Uterus (tissue), 4 donors: ENCODE data around the gene STIM2. TPM values are rescaled to one million over a fixed set of nuclear protein-coding genes. Genes with fewer than 3 reads are reported as not detected.

ENCODE experiments used
- DNase-seq, 2 donors: peaks; one replicate each; pipeline ENCODE4 v3.0.0-alpha.2; 2019 to 2020
- H3K27ac ChIP-seq, 2 donors: fragments of 200-600 bp; sonication (generic); 1 replicate in 1 of 2; 2 replicates in 1 of 2; pipeline ENCODE4 v1.5.1; 2016 to 2018
- H3K27me3 ChIP-seq, 2 donors: fragments of 200-600 bp; sonication (generic); one replicate each; pipeline ENCODE4 v1.5.1; 2018 to 2019; ENCODE audit warnings: control low read depth in 1 of 2
- H3K36me3 ChIP-seq, 2 donors: fragments of 200-600 bp; sonication (generic); one replicate each; pipeline ENCODE4 v1.5.1; 2019; ENCODE audit warnings: control low read depth in 1 of 2
- H3K4me1 ChIP-seq, 2 donors: fragments of 200-600 bp; sonication (generic); one replicate each; pipeline ENCODE4 v1.5.1; 2018 to 2019; ENCODE audit warnings: control low read depth in 1 of 2
- H3K4me3 ChIP-seq, 2 donors: fragments of 200-600 bp; sonication (generic); 1 replicate in 1 of 2; 2 replicates in 1 of 2; pipeline ENCODE4 v1.5.1; 2018 to 2019; ENCODE audit warnings: mild to moderate bottlenecking in 1 of 2
- H3K9me3 ChIP-seq, 2 donors: fragments of 200-600 bp; sonication (generic); one replicate each; pipeline ENCODE4 v1.5.1; 2019; ENCODE audit warnings: control low read depth in 1 of 2
- CTCF ChIP-seq, 4 experiments: fragments of 200-600 bp in 2 of 4; fragments of 450-650 bp in 2 of 4; sonication (generic) in 2 of 4; IDR thresholded peaks; one replicate each; pipeline ENCODE4 v1.5.1; 2016 to 2019; ENCODE audit warnings: antibody characterized with exemption in 4 of 4, mild to moderate bottlenecking in 2 of 4, moderate library complexity in 1 of 4
- POLR2A ChIP-seq, 2 donors: fragments of 450-650 bp; IDR thresholded peaks; one replicate each; pipeline ENCODE4 v1.6.1; 2016; ENCODE audit warnings: antibody characterized with exemption in 2 of 2, mild to moderate bottlenecking in 1 of 2, moderate library complexity in 1 of 2
- intact Hi-C: fragments of 100-400 bp; cut with DNase I; formaldehyde crosslinking; loops from one replicate; pipeline ENCODE4 v1.15.1; 2023; ENCODE audit warnings: low total_unique reads
- total RNA-seq, 4 donors: library from RNA; depleted of rRNA in 3 of 4; stranded (reverse); fragments of >200 nt in 3 of 4; gene quantifications; one replicate each; pipeline versions ENCODE4 v1.1.0 to v1.2.4, GENCODE V29; 2014 to 2023
- donor health status: DM: yes; HTN: yes; CAD: no.

STIM2 gene
- total RNA-seq, 4 donors from 2014 or later = 27.9 to 38.2 (median 29.4) TPM

DNA sequence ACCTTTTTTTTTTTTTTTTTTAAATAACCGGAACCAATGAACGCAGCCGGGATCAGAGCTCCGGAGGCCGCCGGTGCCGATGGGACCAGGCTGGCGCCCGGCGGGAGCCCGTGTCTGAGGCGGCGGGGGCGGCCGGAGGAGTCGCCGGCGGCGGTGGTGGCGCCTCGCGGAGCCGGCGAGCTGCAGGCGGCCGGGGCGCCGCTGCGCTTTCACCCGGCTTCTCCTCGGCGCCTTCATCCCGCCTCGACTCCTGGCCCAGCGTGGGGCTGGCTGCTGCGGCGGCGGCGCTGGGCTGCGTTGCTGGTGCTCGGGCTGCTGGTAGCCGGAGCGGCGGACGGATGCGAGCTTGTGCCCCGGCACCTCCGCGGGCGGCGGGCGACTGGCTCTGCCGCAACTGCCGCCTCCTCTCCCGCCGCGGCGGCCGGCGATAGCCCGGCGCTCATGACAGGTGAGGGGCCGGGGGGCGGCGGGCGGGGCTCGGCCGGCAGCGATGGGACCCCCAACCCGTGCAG, 337 bp downstream of the STIM2 start:
- H3K9me3 ChIP-seq = no peaks in the 10 kb centered on the region
- DNase-seq = peak; percentile 45 to 53
- peak overlapping the region; percentile 62 to 78 for H3K4me3 ChIP-seq
- no peaks in the 10 kb centered on the region for H3K27me3 ChIP-seq
- no peak for TF ChIP-seq POLR2A (IDR thresholded peaks at IDR 0.05)
- TF ChIP-seq CTCF (IDR thresholded peaks at IDR 0.05) = no peak
- peak overlapping the region; percentile 95 to 96 for H3K27ac ChIP-seq
- peaks cover 0 to 17% of the 10 kb centered on the region in 2 donors for H3K4me1 ChIP-seq
- no peaks in the 10 kb centered on the region for H3K36me3 ChIP-seq
- intact Hi-C loops = no loop called here

DNA sequence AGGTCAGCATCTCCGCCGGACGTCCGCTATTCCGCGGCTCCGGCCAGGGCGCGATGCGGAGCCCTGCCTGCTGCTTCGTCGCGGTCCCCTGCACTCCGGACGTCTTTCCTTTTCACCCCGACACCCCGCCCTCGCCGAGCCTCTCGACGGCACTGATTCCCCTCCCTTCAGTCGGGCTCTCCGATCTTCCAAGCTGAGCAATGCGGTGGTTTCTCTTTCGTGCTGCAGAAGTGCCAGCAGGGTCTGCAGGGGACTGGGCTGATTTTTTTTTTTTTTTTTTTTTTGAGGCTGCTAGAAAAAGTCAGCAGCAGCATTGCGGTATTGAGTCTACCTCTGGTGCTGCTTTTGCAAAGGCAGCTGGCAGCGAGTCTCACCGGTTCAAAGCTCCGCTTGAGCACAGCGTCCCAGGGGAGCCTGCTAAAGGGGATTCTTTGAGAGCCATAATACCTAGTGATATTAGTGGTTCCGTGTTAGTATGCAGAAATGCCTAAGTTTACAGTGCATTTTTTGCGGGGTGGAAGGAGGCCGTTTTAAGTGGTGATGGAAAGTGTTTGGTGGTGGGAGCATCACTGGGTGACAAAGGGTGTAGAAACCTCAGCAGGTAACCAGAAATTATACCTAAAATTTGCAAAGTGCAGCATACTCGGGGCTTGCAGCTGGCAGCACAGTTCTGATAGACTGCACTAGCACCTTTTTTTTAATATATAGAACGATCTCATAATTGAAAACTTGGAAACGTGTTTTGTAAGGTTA, 969 bp downstream of the STIM2 start:
- Histone ChIP-seq H3K27ac (peak overlapping the region; percentile 95 to 96), H3K9me3 (no peaks in the 10 kb centered on the region), H3K36me3 (no peaks in the 10 kb centered on the region), H3K27me3 (no peaks in the 10 kb centered on the region), H3K4me1 (peaks cover 0 to 17% of the 10 kb centered on the region in 2 donors), H3K4me3 (peak overlapping the region; percentile 62 to 78)
- peak; percentile 54 to 58 for DNase-seq
- intact Hi-C loops = no loop called here
- TF ChIP-seq POLR2A (IDR thresholded peaks at IDR 0.05) (no peak), CTCF (IDR thresholded peaks at IDR 0.05) (no peak)

- peaks cover 0 to 17% of the 10 kb centered on the region in 2 donors for H3K4me1 ChIP-seq
- intact Hi-C loops = no loop called here
- H3K27me3 ChIP-seq = no peaks in the 10 kb centered on the region
- peak overlapping the region in 1 of 2 donors; percentile 96 for H3K27ac ChIP-seq
- no peaks in the 10 kb centered on the region for H3K36me3 ChIP-seq
- no peak for DNase-seq
- TF ChIP-seq POLR2A (IDR thresholded peaks at IDR 0.05) (no peak), CTCF (IDR thresholded peaks at IDR 0.05) (no peak)
- no peaks in the 10 kb centered on the region for H3K9me3 ChIP-seq
- H3K4me3 ChIP-seq = peak overlapping the region in 1 of 2 donors; percentile 78
Observed at GRCh38 chr4:26862381-26862915, 1.8 kb downstream of the STIM2 start.

GRCh38 chr4:26863512-26863911, 2.9 kb downstream of the STIM2 start:
- TF ChIP-seq CTCF (IDR thresholded peaks at IDR 0.05) (no peak), POLR2A (IDR thresholded peaks at IDR 0.05) (no peak)
- no peaks in the 10 kb centered on the region for H3K27me3 ChIP-seq
- H3K4me1 ChIP-seq = peaks cover 0 to 13% of the 10 kb centered on the region in 2 donors
- intact Hi-C loops = no loop called here
- no peak for DNase-seq
- no peaks in the 10 kb centered on the region for H3K9me3 ChIP-seq
- no peaks in the 10 kb centered on the region for H3K36me3 ChIP-seq
- no peak overlapping the region for H3K4me3 ChIP-seq
- H3K27ac ChIP-seq = peak overlapping the region in 1 of 2 donors; percentile 96

GRCh38 chr4:26864899-26865298, 4.3 kb downstream of the STIM2 start:
- no peak for DNase-seq
- H3K9me3 ChIP-seq = no peaks in the 10 kb centered on the region
- H3K36me3 ChIP-seq = no peaks in the 10 kb centered on the region
- TF ChIP-seq POLR2A (IDR thresholded peaks at IDR 0.05) (no peak), CTCF (IDR thresholded peaks at IDR 0.05) (no peak)
- no peaks in the 10 kb centered on the region for H3K27me3 ChIP-seq
- no peak overlapping the region for H3K4me3 ChIP-seq
- intact Hi-C loops = no loop called here
- peaks cover 0 to 9% of the 10 kb centered on the region in 2 donors for H3K4me1 ChIP-seq
- peak overlapping the region in 1 of 2 donors; percentile 35 for H3K27ac ChIP-seq
